Common myeloid progenitor, CD34-positive (primary cell): ENCODE measurements around the gene NCSTN.

Source experiments
- CTCF ChIA-PET: fragments of 350-600 bp; sonication (Branson Sonifier 250); formaldehyde crosslinking; loops from one replicate; lab custom pipeline; 2021; ENCODE audit warnings: antibody characterized with exemption; lab: Charles Lee
- POLR2A ChIA-PET: fragments of 350-600 bp; sonication (Branson Sonifier 250); formaldehyde crosslinking; loops from one replicate; lab custom pipeline; 2021; ENCODE audit warnings: antibody characterized with exemption; lab: Charles Lee
- DNase-seq, 3 donors: peaks; one replicate each; pipeline versions ENCODE4 v3.0.0 to v3.0.0-alpha.2; 2013
- H3K27ac ChIP-seq, 2 experiments: 1 replicate in 1 of 2; 2 replicates in 1 of 2; pipeline ENCODE4 v1.7.0; 2013; ENCODE audit warnings: inconsistent platforms in 2 of 2, low read length in 2 of 2, mild to moderate bottlenecking in 2 of 2, low read depth in 1 of 2, moderate library complexity in 1 of 2; ENCODE audit not compliant: severe bottlenecking in 2 of 2, insufficient read depth in 1 of 2, poor library complexity in 1 of 2
- H3K27me3 ChIP-seq, 5 experiments: replicated peaks in 2 of 5; 1 replicate in 3 of 5; 2 replicates in 2 of 5; pipeline versions ENCODE4 v1.6.1 to v1.7.0; 2013; ENCODE audit warnings: low read length in 4 of 5, mild to moderate bottlenecking in 2 of 5, moderate library complexity in 2 of 5, inconsistent platforms in 1 of 5; ENCODE audit not compliant: insufficient read depth in 5 of 5, control insufficient read depth in 4 of 5
- H3K36me3 ChIP-seq, 4 experiments: 1 replicate in 2 of 4; 2 replicates in 2 of 4; pipeline versions ENCODE4 v1.6.1 to v1.7.0; 2013; ENCODE audit warnings: low read length in 3 of 4, control low read depth in 1 of 4, mild to moderate bottlenecking in 1 of 4; ENCODE audit not compliant: control insufficient read depth in 4 of 4, insufficient read depth in 4 of 4
- H3K4me1 ChIP-seq, 4 experiments: 1 replicate in 3 of 4; 2 replicates in 1 of 4; pipeline versions ENCODE4 v1.6.1 to v1.7.1; 2013; ENCODE audit warnings: low read length in 3 of 4, mild to moderate bottlenecking in 3 of 4, control low read depth in 1 of 4, inconsistent platforms in 1 of 4, moderate library complexity in 1 of 4; ENCODE audit not compliant: control insufficient read depth in 4 of 4, insufficient read depth in 4 of 4; ENCODE audit errors: control extremely low read depth in 1 of 4
- H3K4me3 ChIP-seq, 7 experiments: 1 replicate in 4 of 7; 2 replicates in 3 of 7; pipeline versions ENCODE4 v1.5.1 to v1.7.0; 2013; ENCODE audit warnings: mild to moderate bottlenecking in 7 of 7, low read length in 6 of 7, moderate library complexity in 6 of 7, inconsistent platforms in 2 of 7, low read depth in 2 of 7, control low read depth in 1 of 7; ENCODE audit not compliant: insufficient read depth in 4 of 7, control insufficient read depth in 1 of 7; ENCODE audit errors: extremely low read depth in 1 of 7
- H3K9me3 ChIP-seq, 5 experiments: 1 replicate in 4 of 5; 2 replicates in 1 of 5; pipeline versions ENCODE4 v1.6.1 to v1.7.1; 2013; ENCODE audit warnings: low read length in 4 of 5, mild to moderate bottlenecking in 2 of 5, inconsistent platforms in 1 of 5, low read depth in 1 of 5, moderate library complexity in 1 of 5; ENCODE audit not compliant: control insufficient read depth in 4 of 5, insufficient read depth in 2 of 5; ENCODE audit errors: control extremely low read depth in 1 of 5
- WGBS: methylation state at CpG from one replicate; pipeline ENCODE4 v1.1.5; 2013; ENCODE audit not compliant: insufficient coverage; 5-methylcytosine and 5-hydroxymethylcytosine counted together

The NCSTN gene

DNA sequence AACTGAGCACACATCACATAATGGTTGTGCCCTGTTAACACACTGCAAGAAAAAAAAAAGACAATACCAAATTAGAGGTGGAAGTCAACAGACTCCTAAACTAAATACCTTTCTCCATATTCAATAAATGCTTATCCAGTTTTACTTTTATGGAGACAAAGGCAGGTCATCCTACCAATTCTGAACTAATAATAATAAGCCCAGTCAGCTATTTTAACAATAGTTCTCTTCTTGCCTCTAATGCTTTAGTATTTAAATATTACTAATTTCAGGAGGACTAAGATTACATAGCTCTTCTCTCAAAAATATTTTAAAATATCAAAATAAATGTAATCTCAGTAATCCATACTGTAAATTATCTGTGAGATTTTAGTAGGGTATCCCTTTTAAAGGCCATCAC lies 10.7 kb upstream of the NCSTN start:
- Histone ChIP-seq H3K27ac (no peak overlapping the region), H3K4me1 (no peaks in the 10 kb centered on the region), H3K36me3 (peaks cover 31 to 89% (median 58%) of the 10 kb centered on the region in 4 experiments), H3K9me3 (no peaks in the 10 kb centered on the region), H3K27me3 (no peaks in the 10 kb centered on the region), H3K4me3 (no peak overlapping the region)
- CTCF ChIA-PET: interaction anchor here (1.3 to 6.6 kb wide), 4 partner anchors 19 to 41 kb away, joined by 4 to 25 read pairs (median 5); no protein-coding TSS in a partner anchor
- no peak for DNase-seq
- POLR2A ChIA-PET: no interaction called here

DNA sequence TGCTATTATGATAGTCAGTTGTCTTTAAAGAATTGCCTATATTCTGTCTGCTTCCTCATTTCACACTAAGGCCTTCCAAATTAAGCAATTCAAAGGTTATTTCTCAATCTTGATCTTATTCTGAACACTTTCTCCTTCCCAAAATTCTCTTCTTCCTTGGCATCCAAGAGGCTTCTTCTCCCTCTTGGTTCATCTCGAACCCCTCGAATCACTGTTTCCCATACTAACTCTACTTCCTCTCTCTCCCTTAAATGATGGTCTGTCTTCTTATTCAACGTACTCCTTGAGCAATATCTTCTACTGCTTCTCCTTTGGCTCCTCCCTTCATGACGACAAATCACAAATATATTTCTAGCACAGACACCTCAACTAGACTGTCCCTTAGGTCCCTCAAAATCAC lies 4.6 kb upstream of the NCSTN start:
- CTCF ChIA-PET: interaction anchor here (1.4 to 1.9 kb wide), 3 partner anchors 17 to 46 kb away, joined by 4 to 11 read pairs (median 5); no protein-coding TSS in a partner anchor
- H3K27me3 ChIP-seq: no peaks in the 10 kb centered on the region
- POLR2A ChIA-PET: no interaction called here
- peaks cover 8 to 17% (median 9%) of the 10 kb centered on the region in 4 experiments for H3K4me1 ChIP-seq
- H3K4me3 ChIP-seq: no peak overlapping the region
- no peak for DNase-seq
- peaks cover 20 to 51% (median 39%) of the 10 kb centered on the region in 4 experiments for H3K36me3 ChIP-seq
- WGBS: 85% methylated on average over 4 of the region's 4 CpGs
- H3K27ac ChIP-seq: no peak overlapping the region
- no peaks in the 10 kb centered on the region for H3K9me3 ChIP-seq

DNA sequence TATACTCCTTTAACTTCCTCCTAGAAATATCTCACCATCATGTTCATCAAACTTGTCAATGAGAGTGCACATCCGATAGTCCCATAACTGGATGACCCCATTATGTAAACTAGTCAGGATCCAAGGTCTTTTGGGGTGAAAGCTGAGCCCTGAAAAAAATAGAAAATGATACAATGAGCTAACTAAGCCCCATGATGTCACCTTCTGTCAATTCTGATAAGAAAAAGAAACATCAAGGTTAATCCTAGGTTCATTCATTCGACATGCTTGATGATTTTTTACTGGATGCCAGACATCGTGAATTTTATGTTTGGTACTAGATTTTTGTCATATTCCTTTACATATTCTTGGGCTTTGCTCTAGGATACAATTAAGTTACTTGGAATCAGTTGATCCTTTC lies 3.0 kb upstream of the NCSTN start:
- Histone ChIP-seq H3K4me3 (no peak overlapping the region), H3K27ac (no peak overlapping the region), H3K27me3 (no peaks in the 10 kb centered on the region), H3K9me3 (no peaks in the 10 kb centered on the region), H3K36me3 (peaks cover 11 to 42% (median 32%) of the 10 kb centered on the region in 4 experiments), H3K4me1 (peaks cover 15 to 28% (median 20%) of the 10 kb centered on the region in 4 experiments)
- DNase-seq: no peak
- ChIA-PET CTCF (interaction anchor here (0.6 to 1.9 kb wide), 7 partner anchors 12 to 647 kb away, joined by 3 to 11 read pairs (median 3); no protein-coding TSS in a partner anchor), POLR2A (interaction anchor here (0.6 kb wide), 1 partner anchor 1647 kb away, joined by 3 read pairs; no protein-coding TSS in a partner anchor)
- WGBS: 100% methylated on average over 1 of the region's 3 CpGs

DNA sequence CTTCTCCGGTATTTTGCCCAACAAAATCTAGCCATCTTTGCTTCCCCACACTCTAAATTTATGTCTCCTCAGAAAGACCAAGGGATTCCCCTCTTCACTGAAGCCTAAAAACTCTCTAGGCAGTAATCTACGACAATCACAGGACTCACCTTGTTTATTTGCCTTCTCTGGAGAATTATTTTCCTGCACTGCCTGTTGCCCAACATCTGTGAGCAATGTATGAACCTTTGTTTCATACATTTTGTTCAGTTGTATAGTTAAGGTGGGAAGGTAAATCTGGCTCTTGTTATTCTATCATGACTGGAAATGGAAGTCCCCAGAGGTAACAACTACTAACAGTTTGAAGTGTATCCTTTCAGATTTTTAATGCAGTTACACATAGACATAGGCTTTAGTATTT lies 2.3 kb upstream of the NCSTN start:
- Histone ChIP-seq H3K4me3 (no peak overlapping the region), H3K27me3 (no peaks in the 10 kb centered on the region), H3K4me1 (peaks cover 15 to 28% (median 22%) of the 10 kb centered on the region in 4 experiments), H3K36me3 (peaks cover 11 to 44% (median 30%) of the 10 kb centered on the region in 4 experiments), H3K9me3 (no peaks in the 10 kb centered on the region), H3K27ac (no peak overlapping the region)
- POLR2A ChIA-PET: no interaction called here
- 92% methylated on average over 1 of the region's 2 CpGs for WGBS
- CTCF ChIA-PET: no interaction called here
- DNase-seq: no peak

DNA sequence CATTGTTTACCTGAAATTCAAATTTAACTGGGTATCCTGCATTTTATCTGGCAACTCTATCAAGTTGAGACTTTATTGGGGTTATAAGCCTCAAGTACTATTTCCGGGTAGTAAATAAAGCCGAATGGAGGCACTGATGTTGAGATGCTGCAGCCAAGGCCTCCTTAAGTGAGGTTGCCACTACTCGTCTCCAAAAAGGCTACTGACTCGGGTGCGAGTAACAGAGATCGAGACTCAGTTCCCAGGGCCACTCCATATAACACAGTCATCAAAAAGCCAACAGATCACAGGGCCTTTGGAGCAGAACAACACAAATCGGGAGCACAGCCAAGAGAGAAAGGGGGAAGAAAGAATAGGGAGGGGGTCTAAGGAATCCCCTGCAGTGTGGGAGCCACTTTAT lies 657 bp upstream of the NCSTN start:
- Histone ChIP-seq H3K27ac (peak overlapping the region; percentile 98 to 99), H3K27me3 (no peaks in the 10 kb centered on the region), H3K4me3 (peak overlapping the region; percentile 91 to 100 (median 98)), H3K36me3 (peaks cover 13 to 44% (median 24%) of the 10 kb centered on the region in 4 experiments), H3K4me1 (peaks cover 23 to 41% (median 32%) of the 10 kb centered on the region in 4 experiments), H3K9me3 (no peaks in the 10 kb centered on the region)
- CTCF ChIA-PET: interaction anchor here (0.8 to 1.0 kb wide), 4 partner anchors 11 to 52 kb away, joined by 3 to 7 read pairs (median 3); no protein-coding TSS in a partner anchor
- 0% methylated on average over 3 of the region's 7 CpGs for WGBS
- no peak for DNase-seq
- POLR2A ChIA-PET: interaction anchor here (0.5 to 1.0 kb wide), 3 partner anchors 13 to 198 kb away, joined by 3 to 5 read pairs (median 3); no protein-coding TSS in a partner anchor

DNA sequence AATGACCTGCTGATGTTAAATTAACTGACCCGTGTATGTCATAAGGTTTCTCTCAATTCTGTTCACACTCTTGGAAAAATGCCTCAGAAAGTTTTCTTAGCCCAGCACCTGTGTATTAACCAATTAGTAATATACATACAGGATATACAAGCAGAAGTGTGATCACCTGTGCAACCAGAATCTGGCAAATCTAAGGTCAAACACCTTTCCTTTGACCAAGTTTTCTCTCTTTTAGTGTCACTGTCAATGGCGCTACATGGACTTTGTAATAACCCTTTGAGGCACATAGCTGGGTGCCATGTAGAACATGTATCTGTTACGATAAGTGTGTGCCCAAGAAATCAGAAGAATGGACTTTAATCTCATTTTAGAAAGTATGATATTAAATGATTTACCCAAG lies 1.1 kb downstream of the NCSTN start:
- Histone ChIP-seq H3K27ac (peak overlapping the region; percentile 98 to 99), H3K36me3 (peaks cover 15 to 44% (median 24%) of the 10 kb centered on the region in 4 experiments), H3K9me3 (no peaks in the 10 kb centered on the region), H3K27me3 (no peaks in the 10 kb centered on the region), H3K4me3 (peak overlapping the region in 6 of 7 experiments; percentile 98 to 100 (median 98)), H3K4me1 (peaks cover 23 to 41% (median 32%) of the 10 kb centered on the region in 4 experiments)
- POLR2A ChIA-PET: no interaction called here
- CTCF ChIA-PET: interaction anchor here (0.8 to 26.0 kb wide), 5 partner anchors 10 to 120 kb away, joined by 3 to 437 read pairs (median 7); no protein-coding TSS in a partner anchor
- no peak for DNase-seq
- 100% methylated on average over 1 of the region's 3 CpGs for WGBS

DNA sequence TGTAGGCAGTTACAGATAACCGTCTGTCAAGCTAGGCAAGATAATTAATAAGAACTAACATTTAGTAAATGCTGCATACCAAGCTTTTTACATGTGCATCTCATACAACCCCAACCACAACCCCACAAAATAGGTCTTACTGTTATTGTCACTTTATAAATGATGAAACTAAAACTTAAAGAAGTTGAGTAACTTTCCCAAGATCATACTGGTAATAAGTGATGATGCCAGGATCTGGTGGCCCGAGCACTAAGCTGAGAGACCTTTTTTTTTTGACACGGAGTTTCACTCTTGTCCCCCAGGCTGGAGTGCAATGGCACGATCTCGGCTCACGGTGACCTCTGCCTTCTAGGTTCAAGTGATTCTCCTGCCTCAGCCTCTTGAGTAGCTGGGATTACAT lies 1.8 kb downstream of the NCSTN start:
- ChIA-PET POLR2A (no interaction called here), CTCF (interaction anchor here (0.5 to 26.0 kb wide), 6 partner anchors 9 to 53 kb away, joined by 3 to 437 read pairs (median 7); no protein-coding TSS in a partner anchor)
- Histone ChIP-seq H3K4me3 (no peak overlapping the region), H3K9me3 (no peaks in the 10 kb centered on the region), H3K27me3 (no peaks in the 10 kb centered on the region), H3K4me1 (peaks cover 23 to 41% (median 32%) of the 10 kb centered on the region in 4 experiments), H3K27ac (no peak overlapping the region), H3K36me3 (peaks cover 22 to 46% (median 27%) of the 10 kb centered on the region in 4 experiments)
- no peak for DNase-seq
- 98% methylated on average over 5 of the region's 6 CpGs for WGBS
